ENCODE results near the gene VAT1L. TPM values are rescaled to one million over a fixed set of nuclear protein-coding genes. Genes with fewer than 3 reads are reported as not detected.
"Not testable (repeated sequence)": the region's sequence is repeated elsewhere in the genome, so short reads cannot be mapped to it uniquely, and the experiment has no call there.

VAT1L gene
- total RNA-seq, 2 donors from 2014 or later = 0.33 to 2.3 TPM

GRCh38 chr16:77991701-77992100 lies 203.3 kb downstream of the VAT1L start:
- WGBS, 2 donors = 51 to 52% methylated on average over 4 of the region's 4 CpGs
- ATAC-seq (no peak), DNase-seq (no peak)
- peaks cover 0 to 4% of the 10 kb centered on the region in 2 donors for H3K27me3 ChIP-seq
- H3K4me3 ChIP-seq = no peak overlapping the region
- peaks cover 0 to 2% (median 0%) of the 10 kb centered on the region in 3 donors for H3K9me3 ChIP-seq
- H3K4me1 ChIP-seq = no peaks in the 10 kb centered on the region
- intact Hi-C loops (cut with DNase I) = no loop called here
- H3K36me3 ChIP-seq (replicated peaks in 1 of 2; ENCODE audit: insufficient read depth in 1 of 2, low read depth in 2 of 2) = no peaks in the 10 kb centered on the region
- no peak for TF ChIP-seq POLR2A (IDR thresholded peaks at IDR 0.05)
- TF ChIP-seq CTCF (IDR thresholded peaks at IDR 0.05) = no peak
- H3K27ac ChIP-seq = no peak overlapping the region

- ATAC-seq; DNase-seq; H3K27ac ChIP-seq; H3K9me3 ChIP-seq; H3K4me3 ChIP-seq; H3K4me1 ChIP-seq; H3K27me3 ChIP-seq; H3K36me3 ChIP-seq (replicated peaks in 1 of 2; ENCODE audit: insufficient read depth in 1 of 2, low read depth in 2 of 2); intact Hi-C loops (cut with DNase I): not testable (repeated sequence)
- WGBS, 2 donors = 11 to 30% methylated on average over 2 of the region's 2 CpGs
These were observed 204.0 kb downstream of the VAT1L start for GRCh38 chr16:77992381-77992780.

GRCh38 chr16:77993111-77993985 lies 205.0 kb downstream of the VAT1L start:
- ATAC-seq (no peak), DNase-seq (no peak)
- no peaks in the 10 kb centered on the region for H3K27me3 ChIP-seq
- no peak overlapping the region for H3K4me3 ChIP-seq
- intact Hi-C loops (cut with DNase I) = no loop called here
- no peaks in the 10 kb centered on the region for H3K4me1 ChIP-seq
- TF ChIP-seq POLR2A (IDR thresholded peaks at IDR 0.05) (no peak), CTCF (IDR thresholded peaks at IDR 0.05) (no peak)
- 36 to 44% methylated on average over 6 of the region's 6 CpGs for WGBS, 2 donors
- H3K9me3 ChIP-seq = peaks cover 0 to 3% (median 0%) of the 10 kb centered on the region in 3 donors
- H3K27ac ChIP-seq = no peak overlapping the region
- no peaks in the 10 kb centered on the region for H3K36me3 ChIP-seq (replicated peaks in 1 of 2; ENCODE audit: insufficient read depth in 1 of 2, low read depth in 2 of 2)

DNA sequence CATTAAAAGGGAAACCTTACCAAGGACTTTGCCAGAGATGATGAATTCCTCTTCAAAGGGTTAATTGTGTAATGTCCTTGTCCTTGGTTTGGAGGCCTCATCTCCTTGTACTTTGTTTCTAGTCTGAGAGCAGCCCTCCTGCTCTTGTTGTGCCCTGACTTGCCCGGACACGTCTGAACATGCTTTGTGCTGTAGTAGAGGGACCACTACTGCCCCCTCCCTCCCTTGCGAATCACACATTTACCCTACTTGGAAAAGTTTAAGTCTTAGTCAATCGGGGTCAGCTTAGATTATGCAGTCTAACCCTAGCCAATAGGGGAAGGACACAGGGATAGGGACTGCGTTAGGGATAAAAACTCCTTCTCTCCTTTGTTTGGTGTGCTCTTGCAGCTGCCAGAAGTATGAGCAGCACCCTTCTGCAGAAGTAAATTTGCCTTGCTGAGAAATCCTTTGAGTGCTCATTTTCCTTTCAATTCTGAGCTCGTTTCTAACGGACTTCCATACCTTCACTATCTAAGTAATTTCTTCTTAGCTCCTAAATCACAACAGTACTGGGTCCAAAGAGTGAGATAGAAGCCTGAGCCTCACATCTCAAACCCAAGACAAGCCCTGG lies 207.6 kb downstream of the VAT1L start:
- H3K27ac ChIP-seq = no peak overlapping the region
- peaks cover 0 to 3% (median 0%) of the 10 kb centered on the region in 3 donors for H3K9me3 ChIP-seq
- ATAC-seq (no peak), DNase-seq (no peak)
- WGBS, 2 donors = 72% methylated on average over 7 of the region's 7 CpGs
- intact Hi-C loops (cut with DNase I) = no loop called here
- H3K4me1 ChIP-seq = no peaks in the 10 kb centered on the region
- TF ChIP-seq POLR2A (IDR thresholded peaks at IDR 0.05) (no peak), CTCF (IDR thresholded peaks at IDR 0.05) (no peak)
- H3K36me3 ChIP-seq (replicated peaks in 1 of 2; ENCODE audit: insufficient read depth in 1 of 2, low read depth in 2 of 2) = no peaks in the 10 kb centered on the region
- no peak overlapping the region for H3K4me3 ChIP-seq
- H3K27me3 ChIP-seq = no peaks in the 10 kb centered on the region

DNA sequence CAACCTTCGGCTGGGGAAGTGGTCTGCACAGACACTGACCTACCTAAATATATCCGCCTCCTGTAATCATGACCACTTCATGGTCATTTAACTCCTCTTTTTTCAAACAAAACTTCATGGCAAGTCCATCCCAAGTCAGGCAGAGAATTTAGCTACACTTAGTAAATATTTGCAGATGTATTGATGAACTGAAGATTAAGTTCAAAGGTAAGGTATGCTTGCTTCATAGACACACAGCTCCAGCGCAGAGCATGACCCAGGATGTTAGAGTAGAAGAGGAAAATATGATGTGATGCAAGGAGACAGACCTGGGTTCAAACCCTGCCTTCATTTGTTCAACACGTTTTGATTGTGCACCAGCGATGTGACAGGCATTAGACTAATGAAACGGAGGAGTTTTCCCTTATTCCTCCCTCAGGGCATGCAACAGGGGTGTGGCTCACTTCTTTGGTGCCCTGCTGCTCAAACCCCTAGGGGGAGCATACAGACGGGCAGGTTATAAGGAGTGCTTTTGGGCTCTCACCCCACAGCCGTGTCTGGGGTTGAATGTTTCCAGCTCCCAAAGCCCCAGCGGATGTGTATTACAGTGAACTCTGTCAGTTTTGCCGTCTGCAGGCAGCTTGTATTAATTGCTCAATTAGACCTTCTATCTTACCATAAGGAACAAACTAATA lies 210.1 kb downstream of the VAT1L start:
- 50 to 58% methylated on average over 10 of the region's 10 CpGs for WGBS, 2 donors
- Histone ChIP-seq H3K27ac (no peak overlapping the region), H3K36me3 (replicated peaks in 1 of 2; ENCODE audit: insufficient read depth in 1 of 2, low read depth in 2 of 2) (no peaks in the 10 kb centered on the region), H3K27me3 (no peaks in the 10 kb centered on the region), H3K9me3 (peaks cover 0 to 3% (median 0%) of the 10 kb centered on the region in 3 donors), H3K4me1 (no peaks in the 10 kb centered on the region), H3K4me3 (no peak overlapping the region)
- ATAC-seq (no peak), DNase-seq (no peak)
- intact Hi-C loops (cut with DNase I) = no loop called here
- TF ChIP-seq POLR2A (IDR thresholded peaks at IDR 0.05) (no peak), CTCF (IDR thresholded peaks at IDR 0.05) (no peak)
